ENCODE data around the gene NTM. TPM values are rescaled to one million over a fixed set of nuclear protein-coding genes. Genes with fewer than 3 reads are reported as not detected.

The NTM gene
- total RNA-seq, 2 experiments from 2014 or later = not detected

GRCh38 chr11:131649856-131650255, 279.4 kb downstream of the NTM start:
- ChIA-PET CTCF (no interaction called here), POLR2A (no interaction called here)
- no peaks in the 10 kb centered on the region for H3K4me1 Mint-ChIP-seq (ENCODE audit: low read depth)

DNA sequence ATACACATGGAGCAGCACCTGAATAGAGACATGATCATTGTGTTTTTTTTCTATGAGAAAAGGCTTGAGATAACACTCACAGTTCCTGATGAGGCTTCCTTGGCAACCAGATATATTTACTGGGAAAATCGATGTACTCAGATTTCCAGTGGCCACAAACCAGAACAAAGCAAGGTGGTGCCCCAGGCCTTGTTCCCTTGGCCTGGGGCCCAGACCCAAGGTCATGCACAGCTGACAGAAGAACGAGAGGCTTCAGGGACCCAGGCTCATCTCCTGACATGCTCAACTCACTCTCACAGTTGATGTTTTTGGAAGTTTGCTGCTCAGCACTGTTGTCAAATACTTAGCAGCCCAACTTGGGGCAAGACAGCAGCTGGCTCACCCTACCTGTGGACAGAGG, 281.8 kb downstream of the NTM start:
- ChIA-PET CTCF (no interaction called here), POLR2A (no interaction called here)
- TF ChIP-seq, protein P1, sequence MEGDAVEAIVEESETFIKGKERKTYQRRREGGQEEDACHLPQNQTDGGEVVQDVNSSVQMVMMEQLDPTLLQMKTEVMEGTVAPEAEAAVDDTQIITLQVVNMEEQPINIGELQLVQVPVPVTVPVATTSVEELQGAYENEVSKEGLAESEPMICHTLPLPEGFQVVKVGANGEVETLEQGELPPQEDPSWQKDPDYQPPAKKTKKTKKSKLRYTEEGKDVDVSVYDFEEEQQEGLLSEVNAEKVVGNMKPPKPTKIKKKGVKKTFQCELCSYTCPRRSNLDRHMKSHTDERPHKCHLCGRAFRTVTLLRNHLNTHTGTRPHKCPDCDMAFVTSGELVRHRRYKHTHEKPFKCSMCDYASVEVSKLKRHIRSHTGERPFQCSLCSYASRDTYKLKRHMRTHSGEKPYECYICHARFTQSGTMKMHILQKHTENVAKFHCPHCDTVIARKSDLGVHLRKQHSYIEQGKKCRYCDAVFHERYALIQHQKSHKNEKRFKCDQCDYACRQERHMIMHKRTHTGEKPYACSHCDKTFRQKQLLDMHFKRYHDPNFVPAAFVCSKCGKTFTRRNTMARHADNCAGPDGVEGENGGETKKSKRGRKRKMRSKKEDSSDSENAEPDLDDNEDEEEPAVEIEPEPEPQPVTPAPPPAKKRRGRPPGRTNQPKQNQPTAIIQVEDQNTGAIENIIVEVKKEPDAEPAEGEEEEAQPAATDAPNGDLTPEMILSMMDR (IDR thresholded peaks at IDR 0.05) = no peak
- Mint-ChIP-seq H3K4me1 (ENCODE audit: low read depth) (no peaks in the 10 kb centered on the region), H3K9me3 (no peaks in the 10 kb centered on the region), H3K36me3 (ENCODE audit: low read depth) (no peaks in the 10 kb centered on the region), H3K27me3 (peaks cover 1% of the 10 kb centered on the region), H3K4me3 (no peak overlapping the region), H3K27ac (no peak overlapping the region)
- no peak for ATAC-seq
- no peak for DNase-seq
- intact Hi-C loops (cut with micrococcal nuclease) = no loop called here

More at GRCh38 chr11:131649856-131650255, 279.4 kb downstream of the NTM start:
- H3K9me3 Mint-ChIP-seq = no peaks in the 10 kb centered on the region
- DNase-seq (no peak), ATAC-seq (no peak)
- intact Hi-C loops (cut with micrococcal nuclease) = no loop called here
- TF ChIP-seq, protein P1 (IDR thresholded peaks at IDR 0.05) = no peak
- H3K4me3 Mint-ChIP-seq = no peak overlapping the region
- H3K27ac Mint-ChIP-seq = no peak overlapping the region
- no peaks in the 10 kb centered on the region for H3K36me3 Mint-ChIP-seq (ENCODE audit: low read depth)
- H3K27me3 Mint-ChIP-seq = peaks cover 1% of the 10 kb centered on the region

DNA sequence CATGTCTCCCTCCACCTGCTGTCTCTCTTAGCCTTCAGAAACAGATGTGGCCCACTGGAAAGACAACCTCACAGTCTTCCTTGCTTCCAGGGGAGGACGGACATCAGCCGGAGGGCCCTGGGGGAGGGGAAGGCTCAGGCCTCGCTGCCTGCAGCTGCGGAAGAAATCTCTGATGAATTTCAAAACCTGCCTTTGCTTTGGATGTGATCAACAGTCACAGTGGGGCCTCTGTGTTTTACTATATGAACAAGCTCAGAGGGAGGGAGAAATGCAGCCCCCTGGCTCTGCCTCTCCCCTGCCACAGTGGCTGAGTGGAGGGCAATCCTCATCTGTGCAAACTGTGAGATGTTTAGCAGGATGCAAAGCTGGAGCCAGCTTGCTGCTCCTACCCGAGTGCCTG, 282.8 kb downstream of the NTM start:
- DNase-seq = no peak
- CTCF ChIA-PET = no interaction called here

GRCh38 chr11:131654849-131655248, 284.4 kb downstream of the NTM start:
- no peaks in the 10 kb centered on the region for H3K9me3 Mint-ChIP-seq
- DNase-seq (no peak), ATAC-seq (no peak)
- peaks cover 1% of the 10 kb centered on the region for H3K27me3 Mint-ChIP-seq
- H3K27ac Mint-ChIP-seq = no peak overlapping the region
- ChIA-PET POLR2A (no interaction called here), CTCF (interaction anchor here (1.0 kb wide), 1 partner anchor 15 kb away, joined by 3 read pairs; no protein-coding TSS in a partner anchor)
- no peaks in the 10 kb centered on the region for H3K4me1 Mint-ChIP-seq (ENCODE audit: low read depth)
- TF ChIP-seq, protein P1 (IDR thresholded peaks at IDR 0.05) = no peak
- H3K36me3 Mint-ChIP-seq (ENCODE audit: low read depth) = no peaks in the 10 kb centered on the region
- intact Hi-C loops (cut with micrococcal nuclease) = no loop called here
- no peak overlapping the region for H3K4me3 Mint-ChIP-seq

More for the DNA sequence above, 282.8 kb downstream of the NTM start:
- peaks cover 1% of the 10 kb centered on the region for H3K27me3 Mint-ChIP-seq
- POLR2A ChIA-PET = no interaction called here
- H3K9me3 Mint-ChIP-seq = no peaks in the 10 kb centered on the region
- intact Hi-C loops (cut with micrococcal nuclease) = no loop called here
- H3K4me1 Mint-ChIP-seq (ENCODE audit: low read depth) = no peaks in the 10 kb centered on the region
- TF ChIP-seq, protein P1 (IDR thresholded peaks at IDR 0.05) = no peak
- no peak overlapping the region for H3K4me3 Mint-ChIP-seq
- no peak for ATAC-seq
- no peak overlapping the region for H3K27ac Mint-ChIP-seq
- no peaks in the 10 kb centered on the region for H3K36me3 Mint-ChIP-seq (ENCODE audit: low read depth)

DNA sequence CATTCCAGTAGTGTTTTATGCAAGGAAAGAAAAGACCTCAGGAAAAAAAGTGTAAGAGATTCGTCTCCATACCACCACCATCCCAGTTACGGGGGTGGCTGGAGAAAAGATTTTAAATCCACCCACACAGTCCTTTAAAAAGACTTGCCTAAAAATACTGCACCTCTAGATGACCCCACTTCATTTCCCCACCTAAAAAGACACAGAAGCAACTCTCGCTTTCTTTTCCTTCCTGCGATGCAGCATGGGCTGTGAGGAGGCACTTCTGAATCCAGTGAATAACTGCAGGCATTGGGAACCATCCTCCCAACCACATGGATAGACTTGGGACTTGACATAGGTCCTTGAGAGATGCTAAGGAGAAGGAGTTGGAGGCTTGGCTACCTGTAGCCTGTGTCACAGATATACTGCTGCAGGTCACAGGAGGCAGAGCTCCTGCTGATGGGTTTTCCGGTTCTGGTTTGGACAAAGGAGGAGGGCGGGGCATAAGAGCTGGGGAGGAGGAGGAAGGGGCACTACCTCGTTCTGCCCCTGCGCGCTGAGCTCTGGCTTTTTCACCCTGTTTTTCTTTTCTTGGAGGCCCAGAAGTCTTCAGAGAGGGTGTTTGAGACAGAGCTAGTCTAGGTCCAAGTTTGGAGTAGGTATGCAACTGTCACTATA, 285.9 kb downstream of the NTM start:
- Mint-ChIP-seq H3K27ac (no peak overlapping the region), H3K4me3 (no peak overlapping the region), H3K9me3 (no peaks in the 10 kb centered on the region), H3K36me3 (ENCODE audit: low read depth) (no peaks in the 10 kb centered on the region), H3K27me3 (peaks cover 1% of the 10 kb centered on the region), H3K4me1 (ENCODE audit: low read depth) (no peaks in the 10 kb centered on the region)
- TF ChIP-seq, protein P1 (IDR thresholded peaks at IDR 0.05) = no peak
- CTCF ChIA-PET = interaction anchor here (1.5 kb wide), 1 partner anchor 12 kb away, joined by 3 read pairs; no protein-coding TSS in a partner anchor
- POLR2A ChIA-PET = no interaction called here
- intact Hi-C loops (cut with micrococcal nuclease) = no loop called here
- ATAC-seq (no peak), DNase-seq (no peak)
